ENCODE results near the gene PLXDC1. TPM values are rescaled to one million over a fixed set of nuclear protein-coding genes. Genes with fewer than 3 reads are reported as not detected.

Gene PLXDC1
- total RNA-seq, 1 donor from 2014 or later: 12.2 TPM

GRCh38 chr17:39015546-39015935 is 135.9 kb downstream of the PLXDC1 start:
- H3K36me3 ChIP-seq: no peaks in the 10 kb centered on the region
- H3K4me3 ChIP-seq: no peak overlapping the region
- no peaks in the 10 kb centered on the region for H3K27me3 ChIP-seq (ENCODE audit: low read depth)
- intact Hi-C loops (cut with micrococcal nuclease): no loop called here
- H3K27ac ChIP-seq (replicated peaks): peak overlapping the region; percentile 69
- peaks cover 21% of the 10 kb centered on the region for H3K4me1 ChIP-seq
- no peak for TF ChIP-seq CTCF (IDR thresholded peaks at IDR 0.05; ENCODE audit: borderline replicate concordance)
- H3K9me3 ChIP-seq (replicated peaks): peaks cover 11% of the 10 kb centered on the region
- DNase-seq: no peak

- TF ChIP-seq CTCF (IDR thresholded peaks at IDR 0.05; ENCODE audit: borderline replicate concordance): no peak
- Histone ChIP-seq H3K4me1 (peaks cover 21% of the 10 kb centered on the region), H3K27ac (replicated peaks) (peak overlapping the region; percentile 69), H3K4me3 (no peak overlapping the region), H3K27me3 (ENCODE audit: low read depth) (no peaks in the 10 kb centered on the region), H3K36me3 (no peaks in the 10 kb centered on the region), H3K9me3 (replicated peaks) (peaks cover 11% of the 10 kb centered on the region)
- intact Hi-C loops (cut with micrococcal nuclease): no loop called here
- DNase-seq: no peak
Observed at GRCh38 chr17:39014795-39015545, 136.5 kb downstream of the PLXDC1 start.

GRCh38 chr17:39014044-39014794 is 137.2 kb downstream of the PLXDC1 start:
- no peak for TF ChIP-seq CTCF (IDR thresholded peaks at IDR 0.05; ENCODE audit: borderline replicate concordance)
- Histone ChIP-seq H3K4me1 (peaks cover 21% of the 10 kb centered on the region), H3K36me3 (no peaks in the 10 kb centered on the region), H3K27me3 (ENCODE audit: low read depth) (no peaks in the 10 kb centered on the region), H3K27ac (replicated peaks) (peak overlapping the region; percentile 69), H3K4me3 (no peak overlapping the region), H3K9me3 (replicated peaks) (peaks cover 4% of the 10 kb centered on the region)
- intact Hi-C loops (cut with micrococcal nuclease): no loop called here
- no peak for DNase-seq

Other genes with a start within 250 kb of the PLXDC1 start
- not detected for gene FBXO47, start 184.2 kb downstream of the PLXDC1 start, total RNA-seq
- gene ARL5C, start 14.5 kb upstream of the PLXDC1 start, total RNA-seq: not detected
- 3.7 TPM for gene CACNB1, start 46.0 kb upstream of the PLXDC1 start, total RNA-seq
- 944 TPM for gene RPL19, start 48.6 kb upstream of the PLXDC1 start, total RNA-seq
- 0.36 TPM for gene STAC2, start 74.3 kb upstream of the PLXDC1 start, total RNA-seq
- gene FBXL20, start 250.0 kb upstream of the PLXDC1 start, total RNA-seq: 14.2 TPM

Measured in left ventricle myocardium inferior (tissue), 1 donor.